ENCODE data around the gene FTO. TPM values are rescaled to one million over a fixed set of nuclear protein-coding genes. Genes with fewer than 3 reads are reported as not detected.

The FTO gene
- total and polyA plus RNA-seq, 5 experiments from 2014 or later: 51.2 to 91.9 (median 70.2) TPM

DNA sequence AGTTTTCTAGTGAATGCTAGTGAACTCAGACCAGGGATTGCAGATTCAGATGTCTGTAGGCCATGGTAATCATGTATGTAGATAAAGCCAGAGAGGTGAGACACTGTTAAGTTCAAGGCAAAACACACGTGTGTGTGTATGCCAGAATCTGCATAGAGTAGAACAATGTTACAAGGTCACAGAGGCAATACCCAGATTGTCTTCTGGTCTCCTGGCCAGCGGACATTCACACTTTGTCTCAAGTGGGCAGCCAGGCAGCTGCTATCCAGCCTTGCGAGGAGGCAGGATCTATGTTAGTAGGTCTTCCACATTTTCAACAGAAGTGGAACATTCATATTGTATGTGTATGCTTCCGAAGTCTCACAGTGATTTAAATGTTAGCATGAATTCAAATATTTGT is 244.4 kb downstream of the FTO start:
- DNase-seq (no peak), ATAC-seq (no peak)
- Mint-ChIP-seq H3K27me3 (no peaks in the 10 kb centered on the region), H3K36me3 (no peaks in the 10 kb centered on the region), H3K27ac (no peak overlapping the region), H3K4me1 (peaks cover 12 to 40% (median 34%) of the 10 kb centered on the region in 4 donors), H3K9me3 (no peaks in the 10 kb centered on the region), H3K4me3 (no peak overlapping the region)
- POLR2A ChIA-PET: no interaction called here

- peaks cover 12 to 41% (median 34%) of the 10 kb centered on the region in 4 donors for H3K4me1 Mint-ChIP-seq
- peak overlapping the region in 2 of 10 donors; percentile 46 to 50 for H3K27ac Mint-ChIP-seq
- POLR2A ChIA-PET: no interaction called here
- DNase-seq: no peak
- no peak for ATAC-seq
- no peaks in the 10 kb centered on the region for H3K9me3 Mint-ChIP-seq
- no peaks in the 10 kb centered on the region for H3K27me3 Mint-ChIP-seq
- H3K36me3 Mint-ChIP-seq: no peaks in the 10 kb centered on the region
- no peak overlapping the region for H3K4me3 Mint-ChIP-seq
Measured at GRCh38 chr16:53948734-53949430, 244.9 kb downstream of the FTO start.

DNA sequence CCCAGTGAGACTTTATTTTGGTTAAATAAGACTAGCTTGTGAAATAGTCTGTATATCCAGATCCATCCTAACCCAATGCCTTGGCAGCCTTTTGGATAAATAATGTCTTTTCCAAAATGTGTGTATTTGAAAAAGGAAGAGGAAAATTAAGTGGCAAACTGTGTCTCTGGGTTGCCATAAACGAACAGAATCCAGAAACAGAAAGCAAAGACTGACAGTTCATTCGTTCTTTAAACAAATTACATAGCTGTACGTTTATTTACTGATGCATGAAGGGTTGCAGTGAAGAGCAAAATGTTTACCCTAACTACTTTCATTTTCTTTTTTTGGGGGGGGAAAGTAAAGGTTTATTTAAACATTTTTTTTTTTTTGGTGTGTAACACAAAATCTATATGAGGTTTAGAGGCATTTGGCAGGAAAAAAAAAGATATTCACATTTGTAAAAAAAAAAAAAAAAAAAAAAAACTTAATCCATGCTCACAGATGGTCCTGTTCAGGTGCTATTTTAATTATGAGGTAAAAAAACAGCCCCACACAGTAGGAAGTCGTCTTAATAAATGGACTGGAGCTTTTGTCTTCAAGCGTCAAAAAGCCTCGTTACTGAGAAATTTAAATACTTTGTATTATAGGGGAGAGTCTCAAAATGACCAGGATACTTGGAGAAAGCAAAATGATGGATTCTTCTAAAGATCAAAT is 245.9 kb downstream of the FTO start:
- Mint-ChIP-seq H3K36me3 (peaks cover 0 to 4% (median 0%) of the 10 kb centered on the region in 3 donors), H3K4me1 (peaks cover 17 to 47% (median 39%) of the 10 kb centered on the region in 4 donors), H3K27me3 (no peaks in the 10 kb centered on the region), H3K9me3 (no peaks in the 10 kb centered on the region), H3K4me3 (peak overlapping the region in 1 of 10 donors; percentile 34), H3K27ac (peak overlapping the region in 2 of 10 donors; percentile 26 to 33)
- POLR2A ChIA-PET: no interaction called here
- no peak for DNase-seq
- ATAC-seq: no peak

- POLR2A ChIA-PET: no interaction called here
- ATAC-seq (no peak), DNase-seq (no peak)
- Mint-ChIP-seq H3K4me1 (peaks cover 20 to 47% (median 39%) of the 10 kb centered on the region in 4 donors), H3K27ac (no peak overlapping the region), H3K9me3 (no peaks in the 10 kb centered on the region), H3K4me3 (no peak overlapping the region), H3K36me3 (peaks cover 0 to 8% (median 7%) of the 10 kb centered on the region in 3 donors), H3K27me3 (no peaks in the 10 kb centered on the region)
Measured at GRCh38 chr16:53950677-53951076, 246.7 kb downstream of the FTO start.

- peak in 2 of 10 donors; percentile 8 to 9 for DNase-seq
- H3K9me3 Mint-ChIP-seq: no peaks in the 10 kb centered on the region
- peaks cover 20 to 41% (median 35%) of the 10 kb centered on the region in 4 donors for H3K4me1 Mint-ChIP-seq
- peak in 1 of 2 donors; percentile 55 for ATAC-seq
- no peaks in the 10 kb centered on the region for H3K27me3 Mint-ChIP-seq
- peaks cover 7 to 17% (median 10%) of the 10 kb centered on the region in 3 donors for H3K36me3 Mint-ChIP-seq
- POLR2A ChIA-PET: no interaction called here
- H3K27ac Mint-ChIP-seq: peak overlapping the region in 8 of 10 donors; percentile 16 to 77 (median 56)
- H3K4me3 Mint-ChIP-seq: peak overlapping the region; percentile 53 to 77 (median 68)
Measured at GRCh38 chr16:53952215-53953208, 248.6 kb downstream of the FTO start.

DNA sequence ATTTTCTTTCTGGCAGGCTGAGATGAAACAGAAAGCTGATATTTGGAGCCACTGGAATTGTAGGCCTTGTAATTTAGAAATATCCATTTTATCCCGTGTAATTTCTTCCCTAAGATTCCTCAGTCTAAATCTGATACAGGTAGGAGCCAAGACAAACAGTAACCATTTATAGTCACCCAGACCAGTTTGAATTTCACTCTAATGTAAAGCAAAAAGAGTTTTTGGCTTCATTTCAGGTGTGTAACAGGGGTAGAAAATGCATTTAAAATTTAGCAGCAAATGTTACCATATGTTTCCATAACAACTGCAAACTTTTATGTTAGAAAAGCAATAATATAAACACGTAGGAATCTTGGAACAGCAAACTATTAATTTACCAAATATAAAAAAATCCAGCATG is 249.4 kb downstream of the FTO start:
- Mint-ChIP-seq H3K36me3 (peaks cover 7 to 17% (median 11%) of the 10 kb centered on the region in 3 donors), H3K27me3 (no peaks in the 10 kb centered on the region), H3K9me3 (no peaks in the 10 kb centered on the region), H3K4me1 (peaks cover 17 to 41% (median 33%) of the 10 kb centered on the region in 4 donors), H3K4me3 (no peak overlapping the region), H3K27ac (peak overlapping the region in 1 of 10 donors; percentile 40)
- DNase-seq (no peak), ATAC-seq (no peak)
- POLR2A ChIA-PET: no interaction called here

- Mint-ChIP-seq H3K4me3 (no peak overlapping the region), H3K27ac (peak overlapping the region in 3 of 10 donors; percentile 14 to 30 (median 23)), H3K27me3 (no peaks in the 10 kb centered on the region), H3K9me3 (no peaks in the 10 kb centered on the region), H3K4me1 (peaks cover 19 to 31% (median 28%) of the 10 kb centered on the region in 4 donors), H3K36me3 (peaks cover 7 to 20% (median 11%) of the 10 kb centered on the region in 3 donors)
- ATAC-seq (no peak), DNase-seq (no peak)
- POLR2A ChIA-PET: no interaction called here
Measured at GRCh38 chr16:53955221-53955875, 251.4 kb downstream of the FTO start.

DNA sequence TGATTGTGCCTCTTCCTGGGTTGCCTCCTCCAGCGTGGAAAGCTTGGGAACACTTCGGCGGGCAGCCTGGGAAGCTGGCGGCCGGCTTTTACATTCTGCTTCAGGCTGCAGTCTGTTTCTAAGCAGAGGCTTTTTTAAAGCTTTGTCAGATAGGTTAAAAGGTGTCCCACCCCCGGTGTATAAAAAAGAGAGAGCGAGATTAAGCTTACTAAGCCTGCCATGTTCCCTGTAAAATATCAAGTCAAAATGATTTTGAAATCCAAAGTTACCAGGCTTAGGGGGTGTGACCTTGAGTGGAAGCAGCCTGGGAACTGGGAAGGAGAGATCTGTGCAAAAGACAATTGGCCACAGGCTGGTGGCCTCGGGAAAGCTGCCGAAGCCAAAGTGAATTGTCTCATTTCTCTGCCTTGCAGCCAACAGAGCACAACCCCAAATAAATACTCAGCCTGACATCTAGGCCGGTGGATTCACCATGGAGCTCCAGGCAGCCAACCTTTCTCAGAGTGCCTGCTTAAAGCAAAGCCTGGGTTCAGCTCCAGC is 254.5 kb downstream of the FTO start:
- H3K9me3 Mint-ChIP-seq: no peaks in the 10 kb centered on the region
- POLR2A ChIA-PET: no interaction called here
- H3K27me3 Mint-ChIP-seq: no peaks in the 10 kb centered on the region
- H3K4me3 Mint-ChIP-seq: no peak overlapping the region
- H3K4me1 Mint-ChIP-seq: peaks cover 3 to 9% (median 6%) of the 10 kb centered on the region in 4 donors
- no peak overlapping the region for H3K27ac Mint-ChIP-seq
- H3K36me3 Mint-ChIP-seq: peaks cover 7 to 20% (median 11%) of the 10 kb centered on the region in 3 donors
- ATAC-seq (no peak), DNase-seq (no peak)

- DNase-seq (no peak), ATAC-seq (no peak)
- Mint-ChIP-seq H3K4me3 (no peak overlapping the region), H3K9me3 (no peaks in the 10 kb centered on the region), H3K27ac (peak overlapping the region in 1 of 10 donors; percentile 53), H3K36me3 (peaks cover 4 to 15% (median 11%) of the 10 kb centered on the region in 3 donors), H3K27me3 (no peaks in the 10 kb centered on the region), H3K4me1 (peaks cover 0 to 3% (median 0%) of the 10 kb centered on the region in 4 donors)
- POLR2A ChIA-PET: no interaction called here
Measured at GRCh38 chr16:53960050-53960812, 256.3 kb downstream of the FTO start.

DNA sequence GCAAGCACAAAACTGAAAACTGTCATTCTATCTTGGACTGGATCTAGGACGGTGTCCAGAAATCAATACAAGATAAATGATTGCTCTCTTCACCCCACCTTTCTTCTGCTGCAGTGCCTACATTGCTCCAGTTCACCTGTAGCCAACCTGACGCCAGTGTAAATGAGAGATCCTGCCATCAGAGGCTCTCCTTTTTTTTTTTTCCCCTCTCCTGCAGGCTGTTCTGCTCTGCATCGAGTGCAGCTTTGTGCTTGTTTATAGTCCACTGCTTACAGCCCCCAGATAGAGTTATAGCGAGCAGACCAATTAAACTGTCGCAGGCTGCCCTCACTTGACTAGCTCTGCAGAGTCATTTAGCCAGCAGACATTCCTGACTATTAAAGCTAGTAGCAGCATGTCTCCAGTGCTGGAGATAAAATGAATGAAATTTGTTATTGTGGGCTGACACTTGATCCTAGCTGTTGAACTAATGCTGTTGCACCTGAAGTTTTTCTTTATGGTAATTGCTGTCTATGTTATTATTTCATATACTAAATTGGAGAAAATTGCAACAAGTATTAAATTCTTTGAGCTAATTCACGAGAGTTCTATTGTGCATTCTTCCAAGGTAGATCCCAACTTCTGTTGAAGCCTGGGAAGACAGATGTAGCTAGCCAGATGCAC is 257.1 kb downstream of the FTO start:
- no peaks in the 10 kb centered on the region for H3K9me3 Mint-ChIP-seq
- no peaks in the 10 kb centered on the region for H3K27me3 Mint-ChIP-seq
- peaks cover 0 to 11% (median 10%) of the 10 kb centered on the region in 3 donors for H3K36me3 Mint-ChIP-seq
- no peak overlapping the region for H3K4me3 Mint-ChIP-seq
- H3K4me1 Mint-ChIP-seq: peaks cover 0 to 1% (median 0%) of the 10 kb centered on the region in 4 donors
- DNase-seq (no peak), ATAC-seq (no peak)
- POLR2A ChIA-PET: no interaction called here
- peak overlapping the region in 2 of 10 donors; percentile 19 to 52 for H3K27ac Mint-ChIP-seq

DNA sequence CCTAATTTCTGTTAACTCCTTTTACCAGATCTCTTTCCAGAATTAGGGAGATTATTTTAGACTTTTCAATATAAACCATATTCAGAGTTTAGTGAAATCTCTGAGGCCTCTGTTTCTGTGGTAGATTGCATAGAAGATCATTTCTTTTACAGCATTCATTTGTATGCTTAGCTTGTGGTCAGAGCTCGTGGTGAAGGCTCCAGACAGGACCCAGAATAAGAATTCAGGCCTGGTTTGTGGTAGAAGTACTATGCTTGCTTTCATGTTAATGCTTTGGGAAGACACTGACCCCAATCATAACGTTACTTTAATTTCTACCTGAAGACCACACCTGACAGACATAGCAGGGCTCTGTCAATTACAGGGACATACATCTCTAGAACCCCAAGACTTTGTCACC is 258.1 kb downstream of the FTO start:
- ATAC-seq (no peak), DNase-seq (no peak)
- peak overlapping the region in 1 of 10 donors; percentile 3 for H3K27ac Mint-ChIP-seq

More for the DNA sequence above, 258.1 kb downstream of the FTO start:
- Mint-ChIP-seq H3K4me3 (no peak overlapping the region), H3K9me3 (no peaks in the 10 kb centered on the region), H3K4me1 (peaks cover 0 to 1% (median 0%) of the 10 kb centered on the region in 4 donors), H3K36me3 (peaks cover under 1 to 10% (median 8%) of the 10 kb centered on the region in 3 donors), H3K27me3 (no peaks in the 10 kb centered on the region)
- POLR2A ChIA-PET: no interaction called here
